WTC11 (cell line): Measurements from ENCODE around the gene ZC3H4. TPM values are rescaled to one million over a fixed set of nuclear protein-coding genes. Genes with fewer than 3 reads are reported as not detected.

Source experiments
- ATAC-seq: fragments of 200-7000 bp; cut with Tn5 transposase; 2 replicates; pipeline ENCODE4 v1.10.0; 2021; ENCODE audit warnings: mild to moderate bottlenecking, moderate library complexity
- CTCF ChIA-PET: fragments of 300-600 bp; sonication (Branson Sonifier 250); formaldehyde crosslinking; loops from one replicate; lab custom pipeline; 2021; ENCODE audit warnings: antibody characterized with exemption; lab: Charles Lee
- POLR2A ChIA-PET: fragments of 350-600 bp; sonication (Branson Sonifier 250); formaldehyde crosslinking; loops from one replicate; lab custom pipeline; 2021; ENCODE audit warnings: antibody characterized with exemption; lab: Charles Lee
- DNase-seq: peaks from one replicate; pipeline ENCODE4 v3.0.0; 2021; ENCODE audit warnings: low spot score
- H3K27ac Mint-ChIP-seq: 2 replicates; pipeline ENCODE4 v1.8.0; 2021; ENCODE audit warnings: mixed read lengths
- H3K27me3 Mint-ChIP-seq: 2 replicates; pipeline ENCODE4 v1.8.0; 2021; ENCODE audit warnings: low read depth, mild to moderate bottlenecking, moderate library complexity, mixed read lengths
- H3K36me3 Mint-ChIP-seq: 2 replicates; pipeline ENCODE4 v1.8.0; 2021; ENCODE audit warnings: mixed read lengths
- H3K4me1 Mint-ChIP-seq: 2 replicates; pipeline ENCODE4 v1.8.0; 2022; ENCODE audit warnings: mixed read lengths
- H3K4me3 Mint-ChIP-seq: 2 replicates; pipeline ENCODE4 v1.8.0; 2021; ENCODE audit warnings: mild to moderate bottlenecking, moderate library complexity, mixed read lengths
- H3K9me3 Mint-ChIP-seq: 2 replicates; pipeline ENCODE4 v1.8.0; 2021; ENCODE audit warnings: mixed read lengths
- AFF4 ChIP-seq: sonication (generic); formaldehyde crosslinking; IDR thresholded peaks from 2 replicates; pipeline ENCODE4 v1.8.1; 2023; ENCODE audit warnings: mild to moderate bottlenecking, missing genetic modification reagents, borderline replicate concordance
- ESRRA ChIP-seq: sonication (generic); formaldehyde crosslinking; IDR thresholded peaks from 2 replicates; pipeline ENCODE4 v1.8.1; 2022; ENCODE audit warnings: mild to moderate bottlenecking, missing genetic modification reagents, borderline replicate concordance
- GABPB1 ChIP-seq: sonication (generic); formaldehyde crosslinking; IDR thresholded peaks from 2 replicates; pipeline ENCODE4 v1.8.1; 2023; ENCODE audit warnings: mild to moderate bottlenecking, missing genetic modification reagents
- MXD4 ChIP-seq: fragments of 250-450 bp; sonication (Bioruptor Pico); IDR thresholded peaks from 2 replicates; pipeline ENCODE4 v1.8.0; 2021; ENCODE audit warnings: mild to moderate bottlenecking, moderate library complexity, borderline replicate concordance
- NFATC4 ChIP-seq: fragments of 250-450 bp; sonication (Bioruptor Pico); IDR thresholded peaks from 2 replicates; pipeline ENCODE4 v1.9.0; 2021; ENCODE audit warnings: mild to moderate bottlenecking
- NFE2L1 ChIP-seq: sonication (generic); formaldehyde crosslinking; IDR thresholded peaks from 2 replicates; pipeline ENCODE4 v1.8.1; 2023; ENCODE audit warnings: missing genetic modification reagents
- NR2C2 ChIP-seq: sonication (generic); formaldehyde crosslinking; IDR thresholded peaks from 2 replicates; pipeline ENCODE4 v1.8.0; 2022; ENCODE audit warnings: mild to moderate bottlenecking, missing genetic modification reagents
- PRDM15 ChIP-seq: sonication (generic); formaldehyde crosslinking; IDR thresholded peaks from 2 replicates; pipeline ENCODE4 v1.8.0; 2022; ENCODE audit warnings: missing genetic modification reagents
- SMAD4 ChIP-seq: sonication (generic); formaldehyde crosslinking; IDR thresholded peaks from 2 replicates; pipeline ENCODE4 v1.8.0; 2022; ENCODE audit warnings: mild to moderate bottlenecking, missing genetic modification reagents
- ZNF317 ChIP-seq: sonication (generic); formaldehyde crosslinking; IDR thresholded peaks from 2 replicates; pipeline ENCODE4 v1.8.1; 2023; ENCODE audit warnings: low read depth, mild to moderate bottlenecking, moderate library complexity, missing genetic modification reagents, borderline replicate concordance
- total RNA-seq: library from RNA; stranded (reverse); gene quantifications from 3 replicates; pipeline ENCODE4 v1.2.3, GENCODE V29; 2021
- TF ChIP-seq, protein P1 (sequence below): sonication (generic); formaldehyde crosslinking; IDR thresholded peaks from 2 replicates; pipeline ENCODE4 v1.8.0; 2022; ENCODE audit warnings: mild to moderate bottlenecking, missing genetic modification reagents

The ZC3H4 gene
- total RNA-seq, 1 experiment from 2014 or later: 67.2 TPM

GRCh38 chr19:47096721-47097120 is 16.9 kb downstream of the ZC3H4 start:
- DNase-seq (no peak), ATAC-seq (no peak)
- no peaks in the 10 kb centered on the region for H3K27me3 Mint-ChIP-seq
- no peaks in the 10 kb centered on the region for H3K9me3 Mint-ChIP-seq
- no peak overlapping the region for H3K4me3 Mint-ChIP-seq
- H3K4me1 Mint-ChIP-seq: peaks cover 42% of the 10 kb centered on the region
- H3K27ac Mint-ChIP-seq: peak overlapping the region; percentile 74
- TF ChIP-seq NFATC4 (CRISPR knock-in tag): no peak
- TF ChIP-seq, protein P1, sequence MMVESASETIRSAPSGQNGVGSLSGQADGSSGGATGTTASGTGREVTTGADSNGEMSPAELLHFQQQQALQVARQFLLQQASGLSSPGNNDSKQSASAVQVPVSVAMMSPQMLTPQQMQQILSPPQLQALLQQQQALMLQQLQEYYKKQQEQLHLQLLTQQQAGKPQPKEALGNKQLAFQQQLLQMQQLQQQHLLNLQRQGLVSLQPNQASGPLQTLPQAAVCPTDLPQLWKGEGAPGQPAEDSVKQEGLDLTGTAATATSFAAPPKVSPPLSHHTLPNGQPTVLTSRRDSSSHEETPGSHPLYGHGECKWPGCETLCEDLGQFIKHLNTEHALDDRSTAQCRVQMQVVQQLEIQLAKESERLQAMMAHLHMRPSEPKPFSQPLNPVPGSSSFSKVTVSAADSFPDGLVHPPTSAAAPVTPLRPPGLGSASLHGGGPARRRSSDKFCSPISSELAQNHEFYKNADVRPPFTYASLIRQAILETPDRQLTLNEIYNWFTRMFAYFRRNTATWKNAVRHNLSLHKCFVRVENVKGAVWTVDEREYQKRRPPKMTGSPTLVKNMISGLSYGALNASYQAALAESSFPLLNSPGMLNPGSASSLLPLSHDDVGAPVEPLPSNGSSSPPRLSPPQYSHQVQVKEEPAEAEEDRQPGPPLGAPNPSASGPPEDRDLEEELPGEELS (CRISPR knock-in tag): no peak
- TF ChIP-seq ESRRA: no peak
- no peak for TF ChIP-seq SMAD4 (CRISPR knock-in tag)
- no peak for TF ChIP-seq NR2C2 (CRISPR knock-in tag)
- TF ChIP-seq PRDM15: no peak
- no peak for TF ChIP-seq NFE2L1 (CRISPR knock-in tag)
- no peak for TF ChIP-seq GABPB1 (CRISPR knock-in tag)
- no peak for TF ChIP-seq ZNF317
- no peak for TF ChIP-seq AFF4 (CRISPR knock-in tag)
- ChIA-PET CTCF (interaction anchor here (0.9 to 2.0 kb wide), 3 partner anchors 17 to 147 kb away, joined by 4 to 8 read pairs (median 5); no protein-coding TSS in a partner anchor), POLR2A (interaction anchor here (1.2 kb wide), 1 partner anchor 17 kb away, joined by 3 read pairs; the partner anchor contains the start of gene ZC3H4)
- peaks cover 23% of the 10 kb centered on the region for H3K36me3 Mint-ChIP-seq

DNA sequence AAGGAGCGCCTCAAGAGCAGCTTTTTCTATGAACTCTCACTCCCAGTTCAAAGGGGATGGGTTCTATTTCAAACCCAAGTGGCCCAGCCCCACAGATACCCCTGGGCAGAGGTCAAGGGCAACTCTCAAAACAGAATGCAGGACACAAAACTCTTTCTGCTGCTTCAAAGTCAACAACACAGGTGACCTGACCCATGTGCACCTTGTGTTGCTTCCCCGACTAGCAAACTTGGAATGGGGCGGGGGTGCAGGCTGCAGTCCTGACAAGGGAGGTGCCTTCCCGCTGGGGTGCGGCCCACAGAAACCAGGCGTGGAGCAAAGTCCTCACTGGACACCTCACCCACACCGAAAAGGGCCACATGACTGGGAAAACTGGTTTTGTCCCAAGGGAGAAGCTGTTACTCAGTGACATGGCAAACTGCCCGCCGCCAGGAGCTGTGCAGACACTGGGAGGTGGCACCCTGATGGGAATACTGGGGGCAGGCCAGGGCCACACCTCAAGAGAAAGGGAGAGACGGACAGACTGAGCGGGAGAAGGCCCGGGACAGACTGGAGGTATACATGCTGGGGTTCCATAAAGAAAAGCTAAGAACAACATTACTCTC is 17.4 kb downstream of the ZC3H4 start:
- ATAC-seq (no peak), DNase-seq (no peak)
- Mint-ChIP-seq H3K27me3 (no peaks in the 10 kb centered on the region), H3K4me3 (no peak overlapping the region), H3K4me1 (peaks cover 42% of the 10 kb centered on the region), H3K36me3 (peaks cover 24% of the 10 kb centered on the region), H3K27ac (peak overlapping the region; percentile 74), H3K9me3 (no peaks in the 10 kb centered on the region)
- ChIA-PET POLR2A (interaction anchor here (1.2 kb wide), 1 partner anchor 17 kb away, joined by 3 read pairs; the partner anchor contains the start of gene ZC3H4), CTCF (interaction anchor here (0.9 to 2.0 kb wide), 4 partner anchors 17 to 148 kb away, joined by 3 to 8 read pairs (median 4); no protein-coding TSS in a partner anchor)
- TF ChIP-seq GABPB1 (CRISPR knock-in tag): peak; percentile 53; the same call in 1 of the 2 replicates
- TF ChIP-seq MXD4 (CRISPR knock-in tag): no peak
- TF ChIP-seq, all 79 proteins: peak for 1
